ENCODE measurements around the gene PLAU. TPM values are rescaled to one million over a fixed set of nuclear protein-coding genes. Genes with fewer than 3 reads are reported as not detected.

PLAU gene
- total RNA-seq (2022; extraction: Qiagen RNA extraction; ENCODE audit: low read depth) = 119 to 135 TPM (median 123 TPM) in 5 replicates

GRCh38 chr10:73910764-73911552 is at the start of gene PLAU:
Gene PLAU (plus strand): TSS chr10:73911132. CDS start chr10:73911556, 424 bp downstream.

GRCh38 chr10:73874267-73875138 is 36.4 kb upstream of the PLAU start, which contains the start of gene CAMK2G:
Gene CAMK2G (minus strand): TSS chr10:73874555. CDS start chr10:73874461, 94 bp downstream.

Other genes starting within 250 kb of the PLAU start
- 1.4 to 2.9 TPM (median 2.4 TPM) in 5 replicates for gene AGAP5, start 213.0 kb upstream of the PLAU start, total RNA-seq (2022; extraction: Qiagen RNA extraction; ENCODE audit: low read depth)
- gene SEC24C, start 166.8 kb upstream of the PLAU start, total RNA-seq (2022; extraction: Qiagen RNA extraction; ENCODE audit: low read depth) = 46.0 to 59.3 TPM (median 57.7 TPM) in 5 replicates
- 62.9 to 70.8 TPM (median 69.1 TPM) in 5 replicates for gene CHCHD1, start 129.1 kb upstream of the PLAU start, total RNA-seq (2022; extraction: Qiagen RNA extraction; ENCODE audit: low read depth)
- gene ZSWIM8, start 125.5 kb upstream of the PLAU start, total RNA-seq (2022; extraction: Qiagen RNA extraction; ENCODE audit: low read depth) = 30.7 to 41.1 TPM (median 40.0 TPM) in 5 replicates
- gene NDST2, start 99.5 kb upstream of the PLAU start, total RNA-seq (2022; extraction: Qiagen RNA extraction; ENCODE audit: low read depth) = 11.5 to 19.4 TPM (median 16.4 TPM) in 5 replicates
- 15.6 to 19.0 TPM (median 18.5 TPM) in 5 replicates for gene CAMK2G, start 36.6 kb upstream of the PLAU start, total RNA-seq (2022; extraction: Qiagen RNA extraction; ENCODE audit: low read depth)
- gene VCL, start 87.0 kb downstream of the PLAU start, total RNA-seq (2022; extraction: Qiagen RNA extraction; ENCODE audit: low read depth) = 88.3 to 128 TPM (median 113 TPM) in 5 replicates
- 23.9 to 33.9 TPM (median 31.7 TPM) in 5 replicates for gene AP3M1, start 239.7 kb downstream of the PLAU start, total RNA-seq (2022; extraction: Qiagen RNA extraction; ENCODE audit: low read depth)
- gene ADK, start 240.1 kb downstream of the PLAU start, total RNA-seq (2022; extraction: Qiagen RNA extraction; ENCODE audit: low read depth) = 24.9 to 35.3 TPM (median 33.5 TPM) in 5 replicates